Epithelial cell of esophagus (primary cell): ENCODE measurements around the gene ST6GALNAC5.
"Not testable (repeated sequence)": the region's sequence is repeated elsewhere in the genome, so short reads cannot be mapped to it uniquely, and the experiment has no call there.

Source experiments
- DNase-seq: peaks from one replicate; pipeline ENCODE4 v3.0.0; 2010; ENCODE audit warnings: low read depth
- H3K4me3 ChIP-seq: 2 replicates; pipeline ENCODE4 v1.5.1; 2011; ENCODE audit warnings: mild to moderate bottlenecking, low read length, control low read depth
- CTCF ChIP-seq: IDR thresholded peaks from 2 replicates; pipeline ENCODE4 v1.5.1; 2011; ENCODE audit warnings: low read depth, mild to moderate bottlenecking, low read length, control low read depth, inconsistent platforms; ENCODE audit not compliant: insufficient read depth; ENCODE audit errors: missing control alignments

Gene ST6GALNAC5

GRCh38 chr1:76958828-76959227, 91.5 kb downstream of the ST6GALNAC5 start:
- TF ChIP-seq CTCF: no peak
- no peak overlapping the region for H3K4me3 ChIP-seq
- DNase-seq: no peak

GRCh38 chr1:76959556-76959955, 92.3 kb downstream of the ST6GALNAC5 start:
- DNase-seq: no peak
- TF ChIP-seq CTCF: no peak
- H3K4me3 ChIP-seq: no peak overlapping the region

- DNase-seq: peak; percentile 15
- TF ChIP-seq CTCF: no peak
These were observed 94.0 kb downstream of the ST6GALNAC5 start for GRCh38 chr1:76961181-76961819.

GRCh38 chr1:76961820-76962207, 94.5 kb downstream of the ST6GALNAC5 start:
- no peak for DNase-seq
- no peak for TF ChIP-seq CTCF
- H3K4me3 ChIP-seq: no peak overlapping the region

More at GRCh38 chr1:76961181-76961819, 94.0 kb downstream of the ST6GALNAC5 start:
- no peak overlapping the region for H3K4me3 ChIP-seq

GRCh38 chr1:76981267-76981666, 114.0 kb downstream of the ST6GALNAC5 start:
- not testable (repeated sequence) for H3K4me3 ChIP-seq
- peak; percentile 63 for DNase-seq

GRCh38 chr1:76989976-76990375, 122.7 kb downstream of the ST6GALNAC5 start:
- DNase-seq: peak; percentile 50
- no peak overlapping the region for H3K4me3 ChIP-seq
- TF ChIP-seq CTCF: no peak

GRCh38 chr1:76993036-76993435, 125.8 kb downstream of the ST6GALNAC5 start:
- no peak for DNase-seq
- TF ChIP-seq CTCF: no peak
- no peak overlapping the region for H3K4me3 ChIP-seq
